GM21529 (cell line): Measurements from ENCODE around the gene MARCHF11.

ENCODE experiments used
- ATAC-seq: cut with Tn5 transposase; IDR thresholded peaks from one replicate; pipeline ENCODE4 v1.9.1; 2021; ENCODE audit not compliant: unreplicated experiment

The MARCHF11 gene, protein sequence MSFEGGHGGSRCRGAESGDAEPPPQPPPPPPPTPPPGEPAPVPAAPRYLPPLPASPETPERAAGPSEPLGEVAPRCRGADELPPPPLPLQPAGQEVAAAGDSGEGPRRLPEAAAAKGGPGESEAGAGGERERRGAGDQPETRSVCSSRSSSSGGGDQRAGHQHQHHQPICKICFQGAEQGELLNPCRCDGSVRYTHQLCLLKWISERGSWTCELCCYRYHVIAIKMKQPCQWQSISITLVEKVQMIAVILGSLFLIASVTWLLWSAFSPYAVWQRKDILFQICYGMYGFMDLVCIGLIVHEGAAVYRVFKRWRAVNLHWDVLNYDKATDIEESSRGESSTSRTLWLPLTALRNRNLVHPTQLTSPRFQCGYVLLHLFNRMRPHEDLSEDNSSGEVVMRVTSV

DNA sequence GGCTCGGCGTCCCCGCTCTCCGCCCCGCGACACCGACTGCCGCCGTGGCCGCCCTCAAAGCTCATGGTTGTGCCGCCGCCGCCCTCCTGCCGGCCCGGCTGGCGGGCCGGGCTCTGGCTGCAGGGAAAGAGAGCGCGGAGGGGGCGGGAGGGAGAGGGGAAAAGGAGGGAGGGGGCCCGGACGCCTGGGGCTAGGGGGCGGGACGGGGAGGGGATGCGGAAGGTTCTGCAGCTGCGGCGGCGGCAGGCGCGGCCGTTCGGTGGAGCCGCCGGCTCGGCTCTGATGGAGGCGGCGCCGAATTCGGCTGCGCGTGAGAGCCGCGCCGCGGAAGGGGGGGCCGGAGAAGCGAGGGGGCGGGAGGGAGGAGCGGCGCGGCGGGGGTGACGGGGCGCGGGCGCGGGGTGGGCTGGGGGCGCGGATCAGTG is at the start of gene MARCHF11:
Gene MARCHF11 (minus strand): TSS at position 281 of the 425 bp plus-strand sequence. CDS start 216 bp downstream, at position 65.
- ATAC-seq: no peak

DNA sequence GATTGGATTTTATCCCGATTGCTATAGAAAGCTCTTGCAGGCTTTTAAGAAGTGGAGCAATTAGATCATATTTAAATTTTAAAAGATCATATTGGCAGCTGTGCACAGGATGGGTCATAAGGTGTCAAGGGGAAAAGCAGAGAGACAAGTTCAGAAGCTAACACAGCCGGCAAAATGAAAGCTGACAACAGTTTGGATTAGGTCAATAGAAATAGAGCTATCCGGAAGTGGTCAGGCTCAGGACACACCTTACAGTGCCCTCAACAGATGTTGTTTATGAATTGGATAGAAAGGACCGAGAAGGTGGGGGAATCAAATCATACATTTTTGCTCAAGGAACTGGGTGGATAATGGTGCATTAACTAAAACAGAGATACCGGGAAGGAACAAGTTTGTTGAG is 46.3 kb upstream of the MARCHF11 start:
- ATAC-seq: no peak

DNA sequence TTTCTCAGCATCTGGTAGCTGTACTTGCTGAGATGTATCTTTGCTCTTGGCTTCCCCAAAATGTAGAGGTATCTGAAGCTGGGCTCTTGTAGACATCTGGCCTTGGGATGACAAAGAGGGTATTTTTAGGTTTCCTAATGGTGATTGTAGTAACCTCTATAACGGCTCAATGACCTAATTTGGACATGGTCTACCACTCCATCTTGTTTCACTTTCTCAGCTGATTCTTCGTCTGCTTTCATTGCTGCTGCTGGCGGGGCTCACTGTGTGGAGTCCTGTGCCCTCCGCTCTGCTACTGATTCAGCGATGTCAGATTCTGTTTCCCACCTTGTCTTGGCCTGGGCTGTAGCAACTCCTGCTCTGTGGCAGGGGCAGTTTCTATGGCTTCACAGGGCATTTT is 12.7 kb upstream of the MARCHF11 start:
- no peak for ATAC-seq

DNA sequence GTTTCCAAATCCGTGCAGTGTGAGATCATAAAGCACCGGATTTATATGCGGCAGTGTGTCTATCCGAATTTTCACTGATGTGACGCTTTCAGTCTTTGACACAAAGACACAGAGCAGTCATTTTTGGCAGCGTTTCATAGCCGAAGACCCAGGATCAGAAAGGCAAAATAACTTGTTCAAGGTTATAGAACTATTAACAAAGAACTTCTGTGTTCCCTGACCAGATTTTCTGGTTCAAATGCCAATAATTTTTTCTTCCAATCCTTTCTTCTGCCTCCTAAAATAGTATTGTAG is 1.1 kb upstream of the MARCHF11 start:
- ATAC-seq: no peak

DNA sequence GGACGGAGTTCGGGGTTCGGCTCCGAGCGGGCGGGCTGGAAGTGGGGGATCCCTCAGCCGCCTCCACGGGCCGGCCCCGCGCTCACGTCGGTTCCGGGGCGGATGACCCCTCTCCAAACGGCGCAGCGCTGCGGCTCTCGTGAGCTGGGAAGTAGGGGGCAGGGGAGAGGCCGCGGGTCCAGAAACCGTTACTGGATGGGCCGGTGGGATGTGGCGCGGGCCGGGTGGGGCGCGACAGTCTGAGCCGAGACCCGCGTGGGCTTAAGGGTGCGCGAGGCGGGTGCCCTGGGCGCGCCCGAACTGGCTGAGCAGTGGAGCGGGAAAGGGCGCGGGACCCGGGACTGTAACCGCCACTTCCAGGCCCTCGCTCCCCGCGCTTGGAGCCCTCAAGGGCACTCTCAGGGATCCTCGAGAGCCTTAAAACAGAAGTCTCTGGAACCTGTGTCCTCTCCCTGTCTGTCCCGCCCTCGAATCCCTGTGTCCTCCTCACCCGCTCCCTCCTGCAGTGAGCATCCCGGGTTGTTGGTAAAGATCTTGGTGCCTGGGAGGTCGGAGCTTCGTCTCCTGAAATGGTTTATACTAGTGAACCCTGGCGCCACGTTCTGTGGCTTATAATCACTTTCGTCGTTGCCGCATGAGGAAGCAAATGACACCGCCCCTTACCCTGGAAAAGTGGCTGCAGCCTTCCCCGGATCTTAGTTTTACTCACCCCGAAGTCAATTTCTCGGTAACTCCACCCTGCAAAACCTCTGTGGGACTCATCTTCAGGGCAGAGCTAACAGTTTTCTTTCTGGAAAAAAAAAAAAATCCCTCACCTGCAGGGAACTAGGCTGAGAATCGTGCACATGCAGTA is 571 bp upstream of the MARCHF11 start:
- ATAC-seq: no peak

DNA sequence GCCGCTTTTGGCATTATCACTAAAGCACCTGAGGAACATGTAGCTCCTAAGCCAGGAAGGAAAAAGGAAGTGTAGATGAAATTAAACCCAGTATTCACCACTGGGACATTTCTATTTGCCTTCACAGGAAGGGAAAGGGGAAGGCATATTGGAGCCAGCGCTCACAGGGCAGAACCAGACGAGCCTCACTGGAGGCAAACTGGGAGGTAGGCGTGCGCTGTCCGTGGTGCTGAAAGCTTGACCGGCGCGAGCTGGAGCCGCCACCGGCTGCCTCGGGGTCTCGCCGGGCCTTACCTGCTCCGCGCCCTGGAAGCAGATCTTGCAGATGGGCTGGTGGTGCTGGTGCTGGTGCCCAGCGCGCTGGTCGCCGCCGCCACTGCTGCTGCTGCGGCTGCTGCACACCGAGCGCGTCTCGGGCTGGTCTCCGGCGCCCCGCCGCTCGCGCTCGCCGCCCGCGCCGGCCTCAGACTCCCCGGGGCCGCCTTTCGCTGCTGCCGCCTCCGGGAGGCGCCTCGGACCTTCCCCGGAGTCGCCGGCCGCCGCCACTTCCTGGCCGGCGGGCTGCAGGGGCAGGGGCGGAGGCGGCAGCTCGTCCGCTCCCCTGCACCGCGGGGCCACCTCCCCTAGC is 732 bp downstream of the MARCHF11 start:
- no peak for ATAC-seq

DNA sequence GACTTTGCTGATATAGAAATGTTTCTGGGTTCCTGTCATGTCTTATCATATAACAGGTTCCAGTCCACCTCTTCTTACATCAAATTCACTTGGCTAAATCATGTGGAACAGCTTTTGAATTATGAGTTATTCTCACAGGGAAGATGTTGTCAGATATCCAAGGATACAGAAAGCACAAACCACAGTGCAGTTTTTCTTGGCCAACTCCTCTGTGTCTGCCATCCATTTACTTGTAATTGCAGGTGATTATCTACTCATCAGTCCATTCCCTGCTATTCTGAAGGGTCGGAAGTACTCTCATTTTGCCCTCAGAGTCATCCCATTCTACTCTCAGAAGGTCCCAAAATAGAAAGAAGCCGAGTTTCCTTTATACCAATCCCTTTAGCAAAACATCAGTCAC is 10.0 kb downstream of the MARCHF11 start:
- no peak for ATAC-seq

DNA sequence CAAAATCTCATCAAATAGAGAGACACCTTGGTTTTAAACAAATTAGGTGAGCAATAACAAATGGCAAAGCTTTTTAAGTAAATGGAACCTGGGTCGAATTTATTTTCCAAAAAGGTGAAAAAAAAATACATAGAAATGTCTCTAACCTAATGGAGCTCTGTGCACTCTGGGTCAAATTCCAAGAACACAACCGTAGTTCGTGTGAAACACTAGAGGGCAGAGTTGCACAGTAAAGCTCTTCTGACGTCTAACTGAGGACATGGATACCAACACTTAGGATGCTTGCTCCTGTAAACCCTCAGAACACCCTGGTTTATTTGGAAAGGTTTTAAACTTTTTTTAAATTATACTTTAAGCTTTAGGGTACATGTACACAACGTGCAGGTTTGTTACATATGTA is 18.9 kb downstream of the MARCHF11 start:
- ATAC-seq: peak; percentile 86

DNA sequence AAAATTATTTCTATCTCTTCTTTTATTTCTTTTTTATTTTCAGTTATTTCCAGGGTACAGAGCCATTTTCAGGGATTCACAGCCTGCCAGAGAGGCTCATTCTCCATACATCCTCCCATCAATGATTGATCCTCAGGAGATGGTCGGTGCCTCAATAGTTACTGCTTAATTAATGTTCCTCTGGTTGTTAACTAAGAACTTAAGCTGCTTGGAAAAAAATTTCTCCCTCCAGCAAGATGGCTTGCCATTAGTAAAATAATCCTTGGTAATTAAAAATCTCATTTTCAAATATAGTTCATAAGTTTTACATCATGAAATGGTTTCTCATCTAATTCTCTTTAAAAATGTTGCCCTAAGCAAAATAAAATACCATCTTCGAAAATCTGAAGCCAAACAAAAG is 20.0 kb downstream of the MARCHF11 start:
- no peak for ATAC-seq

DNA sequence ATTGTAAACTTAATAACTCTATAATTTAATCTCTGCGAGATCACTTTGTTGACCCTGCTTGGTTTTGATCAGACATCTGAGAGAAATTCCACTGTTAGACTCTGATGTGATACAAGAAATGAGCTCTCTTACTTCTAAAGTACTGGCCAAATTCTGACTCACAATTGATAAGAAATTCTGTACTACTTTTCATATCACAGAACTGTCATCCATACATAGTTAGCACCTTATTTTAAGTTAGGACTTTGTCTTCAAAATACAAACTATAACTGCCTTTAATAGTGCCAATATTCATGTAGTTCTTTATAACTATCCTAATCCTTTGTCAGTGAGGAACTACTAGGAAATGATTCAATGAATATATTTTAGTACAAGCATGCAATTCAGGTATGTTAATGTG is 23.4 kb downstream of the MARCHF11 start:
- ATAC-seq: no peak

DNA sequence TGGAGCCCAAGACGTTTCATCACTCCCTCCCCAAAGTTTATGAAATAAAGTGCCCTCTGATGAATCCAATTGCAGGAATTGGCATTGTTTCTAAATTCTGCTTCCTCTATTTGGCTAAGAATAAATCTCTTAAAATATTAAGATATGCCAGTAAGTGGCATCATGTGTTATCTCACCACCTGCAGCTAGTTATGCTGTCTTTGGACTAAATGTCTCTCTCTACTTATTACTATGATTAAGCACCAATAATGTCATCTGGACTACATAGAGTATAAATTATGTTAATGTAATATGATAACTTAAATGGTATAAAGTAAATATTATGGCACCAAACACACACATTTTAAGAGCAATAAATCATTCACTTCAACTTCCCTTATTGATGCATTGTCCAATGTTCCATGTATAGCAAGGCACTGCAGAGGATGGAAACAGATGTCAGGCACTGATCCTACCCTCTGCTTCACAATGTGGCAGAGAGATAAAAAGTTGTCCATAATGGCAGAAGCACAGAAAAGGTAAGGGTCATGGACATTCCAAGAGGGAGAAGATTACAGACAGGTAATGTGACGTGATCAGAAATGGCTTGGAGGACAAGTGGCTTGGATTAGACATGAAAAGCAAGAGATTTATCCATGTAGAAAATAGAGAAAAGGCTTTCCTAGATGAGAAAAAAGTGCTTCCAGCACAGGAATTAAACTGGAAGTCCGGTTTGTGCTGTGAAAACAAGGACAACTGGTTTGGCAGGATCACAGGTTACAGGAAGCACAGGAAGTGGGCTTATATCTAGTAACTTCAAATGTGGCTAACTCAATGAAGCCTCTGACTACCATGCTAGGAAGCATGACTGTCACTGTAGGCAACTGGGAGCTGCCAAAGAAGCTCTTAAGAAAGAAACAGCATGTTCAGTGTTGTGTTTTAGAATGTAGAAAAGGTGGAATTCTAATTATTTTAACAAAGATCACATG is 26.7 kb downstream of the MARCHF11 start:
- no peak for ATAC-seq

DNA sequence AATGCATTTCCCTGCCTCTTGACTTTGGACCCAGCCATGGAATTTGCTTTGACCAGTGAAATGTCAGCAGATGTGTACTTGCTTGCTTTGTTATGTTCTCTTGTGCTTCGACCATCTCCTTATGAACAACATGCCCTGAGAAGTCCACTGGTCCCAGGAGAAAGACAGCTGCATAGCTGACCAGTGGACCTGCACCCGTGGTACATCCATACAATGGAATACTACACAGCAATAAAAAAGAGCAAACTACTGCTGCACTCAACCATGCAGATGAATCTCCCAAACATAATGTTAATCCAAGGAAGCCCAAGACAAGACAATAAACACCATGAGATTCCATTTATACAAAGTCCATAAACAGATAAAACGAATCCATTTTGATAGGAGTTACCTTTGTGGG is 30.0 kb downstream of the MARCHF11 start:
- no peak for ATAC-seq

DNA sequence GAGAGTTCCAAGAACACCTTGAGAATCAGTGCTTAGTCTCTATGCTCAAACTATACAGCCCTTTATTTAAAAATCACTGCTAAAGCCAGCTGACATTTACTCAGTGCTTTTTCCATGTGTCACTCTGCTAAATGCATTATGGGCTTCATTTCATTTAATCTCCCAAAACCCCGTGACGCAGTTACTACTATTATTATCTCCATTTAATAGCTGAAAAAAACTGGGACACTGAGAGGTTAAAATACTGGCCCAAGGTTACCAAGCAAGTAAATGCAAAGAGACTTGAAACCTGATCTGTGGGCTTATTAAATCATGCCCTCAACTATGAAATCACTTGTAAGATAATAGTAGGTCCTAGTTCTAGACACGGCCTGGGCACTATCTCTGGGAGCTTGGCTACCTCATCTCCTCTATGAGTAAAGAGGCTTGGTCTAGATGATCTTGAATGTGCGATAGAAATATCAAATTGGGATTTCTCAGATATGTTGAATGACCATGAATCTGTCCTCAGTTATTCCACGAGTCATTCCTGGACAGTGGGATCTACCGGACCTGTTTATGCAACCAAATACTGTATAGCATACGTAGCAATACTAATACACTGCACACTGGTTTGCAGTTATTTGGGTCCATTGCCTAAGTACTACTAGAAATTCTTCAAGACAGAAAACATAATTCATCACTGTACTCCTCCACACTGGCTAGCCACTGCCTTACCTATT is 32.3 kb downstream of the MARCHF11 start:
- ATAC-seq: no peak

DNA sequence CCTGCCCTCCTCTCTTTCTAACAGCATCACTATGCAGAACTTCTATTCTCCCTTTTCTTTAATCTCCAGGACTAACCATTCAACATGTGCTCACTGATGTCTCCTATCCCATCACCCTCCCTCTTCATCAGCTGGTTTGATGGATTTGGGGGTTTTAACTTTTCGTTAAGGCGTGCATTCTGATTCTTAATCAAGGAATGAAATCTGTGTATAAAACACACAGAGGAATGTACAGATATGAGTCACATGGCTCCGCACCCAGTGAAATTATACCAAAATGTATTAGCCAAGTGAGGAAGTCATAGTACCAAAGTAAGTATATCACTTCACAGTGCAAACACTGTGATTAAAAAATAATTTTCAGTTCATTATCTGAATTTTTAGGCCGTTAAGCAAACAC is 35.2 kb downstream of the MARCHF11 start:
- no peak for ATAC-seq

DNA sequence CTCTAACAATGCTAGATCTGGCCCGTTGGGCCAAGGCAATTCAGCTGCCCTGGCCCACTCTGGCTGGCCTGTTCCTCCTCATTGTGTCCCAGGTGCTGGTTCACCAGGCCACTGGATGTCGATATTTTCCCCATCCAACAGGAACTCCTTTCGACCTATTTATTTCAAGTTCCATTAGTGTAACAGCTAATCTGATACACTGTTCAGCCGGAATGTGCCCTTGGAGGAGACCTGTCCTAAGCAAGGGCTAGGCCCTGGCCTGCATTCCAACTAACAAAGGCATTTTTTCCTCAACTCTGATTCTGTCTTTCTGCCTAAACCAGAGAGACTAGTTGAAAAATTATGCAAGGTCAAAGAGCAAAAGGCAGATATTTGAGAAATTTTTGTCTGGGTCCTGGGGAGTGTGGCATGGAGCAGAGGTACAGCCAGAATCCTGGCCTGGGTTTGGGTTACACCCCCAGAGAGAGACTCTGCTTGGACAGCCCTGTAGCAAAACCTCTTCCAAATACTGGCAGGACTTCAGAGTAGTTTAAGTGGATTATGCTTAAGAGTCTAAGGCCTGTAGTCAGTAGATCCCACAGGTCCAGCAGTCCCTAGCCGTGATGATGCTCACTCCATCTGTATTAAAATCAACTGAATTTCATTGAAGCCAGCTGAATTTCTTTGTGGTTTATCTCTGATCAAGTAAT is 36.1 kb downstream of the MARCHF11 start:
- ATAC-seq: no peak

DNA sequence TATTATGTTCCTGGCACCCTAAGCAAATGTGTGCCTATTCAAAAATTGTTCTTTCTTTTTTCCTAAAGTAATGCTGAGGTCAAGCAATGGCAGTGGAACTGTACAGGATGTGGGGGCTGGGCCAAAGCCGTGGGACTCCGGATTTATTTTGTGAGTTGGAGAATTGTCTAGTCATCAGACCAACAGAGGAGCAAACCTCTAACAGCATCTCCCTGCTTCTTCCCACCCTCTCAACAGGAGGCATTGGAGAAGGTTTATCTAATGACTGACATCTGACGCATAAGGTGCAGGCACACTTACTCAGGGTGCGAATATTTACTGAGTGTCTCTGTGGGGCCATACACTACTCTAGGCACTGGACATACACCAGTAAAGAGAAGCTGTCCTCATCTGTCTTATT is 38.6 kb downstream of the MARCHF11 start:
- no peak for ATAC-seq

DNA sequence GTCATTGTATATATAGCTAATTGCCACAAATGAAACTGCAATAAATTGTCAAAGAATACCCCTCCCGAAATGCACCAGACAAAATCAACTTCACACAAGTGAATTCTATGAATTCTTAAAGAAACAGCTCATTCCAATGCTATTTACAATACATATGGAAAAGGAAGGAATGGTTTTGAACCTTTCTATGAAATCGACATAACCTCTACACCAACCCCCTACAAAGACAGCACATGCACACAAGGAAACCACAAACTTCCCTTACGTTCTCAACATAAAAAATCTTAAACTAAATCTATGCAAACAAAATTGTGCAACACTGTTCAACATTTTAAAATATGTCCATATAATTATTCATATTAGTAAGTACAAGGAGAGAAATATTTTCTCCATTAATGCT is 39.2 kb downstream of the MARCHF11 start:
- ATAC-seq: no peak

DNA sequence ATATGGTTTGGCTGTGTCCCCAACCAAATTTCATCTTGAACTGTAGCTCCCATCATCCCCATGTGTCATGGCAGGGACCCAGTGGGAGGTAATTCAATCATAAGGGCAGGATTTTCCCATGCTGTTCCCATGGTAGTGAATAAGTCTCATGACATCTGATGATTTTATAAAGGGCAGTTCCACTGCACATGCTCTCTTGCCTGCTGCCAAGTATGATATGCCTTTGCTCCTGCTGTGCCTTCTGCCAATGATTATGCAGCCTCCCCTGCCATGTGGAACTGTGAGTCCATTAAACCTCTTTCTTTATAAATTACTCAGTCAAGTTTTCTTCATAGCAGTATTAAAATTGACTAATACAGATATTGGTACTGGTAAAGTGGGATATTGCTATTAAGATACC is 42.4 kb downstream of the MARCHF11 start:
- ATAC-seq: no peak

DNA sequence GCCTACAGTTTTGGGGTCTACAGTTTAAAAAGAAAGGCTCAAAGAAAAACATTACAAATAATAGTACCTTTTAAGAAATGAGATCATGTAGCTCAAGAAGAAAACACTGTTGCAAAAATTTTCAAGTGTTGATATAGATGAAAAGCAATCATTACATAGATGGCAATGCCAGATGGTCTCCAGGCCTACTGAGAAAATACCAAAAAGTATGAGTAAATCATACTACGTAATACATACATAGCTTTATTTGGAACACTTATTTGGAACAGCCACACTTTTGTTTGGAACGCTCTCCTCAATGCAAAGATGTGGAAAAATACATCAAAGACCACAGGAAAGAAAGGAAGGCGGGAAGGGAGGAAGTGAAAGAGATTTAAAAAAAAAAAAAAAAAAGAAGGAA is 44.1 kb downstream of the MARCHF11 start:
- ATAC-seq: no peak

DNA sequence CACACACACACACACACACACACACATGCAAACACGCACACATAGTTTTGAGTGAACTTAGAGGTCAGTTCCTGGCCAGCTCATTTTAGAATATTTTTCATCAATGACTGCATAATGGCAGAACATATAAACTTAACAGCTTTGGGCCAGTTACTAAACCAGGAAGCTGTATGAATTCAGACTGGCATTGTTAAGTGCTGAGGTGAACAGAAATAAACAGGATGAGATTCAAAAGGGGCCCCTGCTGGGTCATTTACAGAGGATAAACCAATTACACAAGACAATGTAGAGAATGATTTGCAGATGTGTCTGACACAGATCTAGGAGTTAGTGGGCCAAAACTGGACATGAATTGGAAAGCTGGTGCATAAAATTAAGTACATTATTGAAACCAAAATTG is 44.6 kb downstream of the MARCHF11 start:
- ATAC-seq: no peak
